ENCODE measurements around the gene ALK.

GRCh38 chr2:29426354-29426753 lies 495.0 kb downstream of the ALK start:
- TF ChIP-seq, protein P1, sequence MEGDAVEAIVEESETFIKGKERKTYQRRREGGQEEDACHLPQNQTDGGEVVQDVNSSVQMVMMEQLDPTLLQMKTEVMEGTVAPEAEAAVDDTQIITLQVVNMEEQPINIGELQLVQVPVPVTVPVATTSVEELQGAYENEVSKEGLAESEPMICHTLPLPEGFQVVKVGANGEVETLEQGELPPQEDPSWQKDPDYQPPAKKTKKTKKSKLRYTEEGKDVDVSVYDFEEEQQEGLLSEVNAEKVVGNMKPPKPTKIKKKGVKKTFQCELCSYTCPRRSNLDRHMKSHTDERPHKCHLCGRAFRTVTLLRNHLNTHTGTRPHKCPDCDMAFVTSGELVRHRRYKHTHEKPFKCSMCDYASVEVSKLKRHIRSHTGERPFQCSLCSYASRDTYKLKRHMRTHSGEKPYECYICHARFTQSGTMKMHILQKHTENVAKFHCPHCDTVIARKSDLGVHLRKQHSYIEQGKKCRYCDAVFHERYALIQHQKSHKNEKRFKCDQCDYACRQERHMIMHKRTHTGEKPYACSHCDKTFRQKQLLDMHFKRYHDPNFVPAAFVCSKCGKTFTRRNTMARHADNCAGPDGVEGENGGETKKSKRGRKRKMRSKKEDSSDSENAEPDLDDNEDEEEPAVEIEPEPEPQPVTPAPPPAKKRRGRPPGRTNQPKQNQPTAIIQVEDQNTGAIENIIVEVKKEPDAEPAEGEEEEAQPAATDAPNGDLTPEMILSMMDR (tag by site-specific recombination; IDR thresholded peaks at IDR 0.05), result no peak
- TF ChIP-seq ZNF2 (tag by site-specific recombination; IDR thresholded peaks at IDR 0.05) (no peak), ZBTB1 (tag by site-specific recombination; IDR thresholded peaks at IDR 0.05) (no peak), ZNF514 (tag by site-specific recombination; IDR thresholded peaks at IDR 0.05) (no peak)
- TF ChIP-seq, protein P2, sequence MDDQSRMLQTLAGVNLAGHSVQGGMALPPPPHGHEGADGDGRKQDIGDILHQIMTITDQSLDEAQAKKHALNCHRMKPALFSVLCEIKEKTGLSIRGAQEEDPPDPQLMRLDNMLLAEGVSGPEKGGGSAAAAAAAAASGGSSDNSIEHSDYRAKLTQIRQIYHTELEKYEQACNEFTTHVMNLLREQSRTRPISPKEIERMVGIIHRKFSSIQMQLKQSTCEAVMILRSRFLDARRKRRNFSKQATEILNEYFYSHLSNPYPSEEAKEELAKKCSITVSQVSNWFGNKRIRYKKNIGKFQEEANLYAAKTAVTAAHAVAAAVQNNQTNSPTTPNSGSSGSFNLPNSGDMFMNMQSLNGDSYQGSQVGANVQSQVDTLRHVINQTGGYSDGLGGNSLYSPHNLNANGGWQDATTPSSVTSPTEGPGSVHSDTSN (CRISPR knock-in tag; IDR thresholded peaks at IDR 0.05), result no peak

Data from HEK293 (cell line).